Choroid plexus epithelial cell (primary cell): ENCODE results near the gene EXOC6B.

Source experiments
- DNase-seq: peaks from one replicate; pipeline ENCODE4 v3.0.0-alpha.2; 2010; ENCODE audit warnings: low read depth
- H3K4me3 ChIP-seq: 2 replicates; pipeline ENCODE4 v1.5.1; 2011; ENCODE audit warnings: low read depth, mild to moderate bottlenecking, control low read depth, low read length, moderate library complexity
- TF ChIP-seq, protein P1 (sequence below): conservative IDR thresholded peaks from 2 replicates; pipeline ENCODE4 v1.5.1; 2011; ENCODE audit warnings: low read depth, mild to moderate bottlenecking, control low read depth, inconsistent platforms, low read length, moderate library complexity

The EXOC6B gene

DNA sequence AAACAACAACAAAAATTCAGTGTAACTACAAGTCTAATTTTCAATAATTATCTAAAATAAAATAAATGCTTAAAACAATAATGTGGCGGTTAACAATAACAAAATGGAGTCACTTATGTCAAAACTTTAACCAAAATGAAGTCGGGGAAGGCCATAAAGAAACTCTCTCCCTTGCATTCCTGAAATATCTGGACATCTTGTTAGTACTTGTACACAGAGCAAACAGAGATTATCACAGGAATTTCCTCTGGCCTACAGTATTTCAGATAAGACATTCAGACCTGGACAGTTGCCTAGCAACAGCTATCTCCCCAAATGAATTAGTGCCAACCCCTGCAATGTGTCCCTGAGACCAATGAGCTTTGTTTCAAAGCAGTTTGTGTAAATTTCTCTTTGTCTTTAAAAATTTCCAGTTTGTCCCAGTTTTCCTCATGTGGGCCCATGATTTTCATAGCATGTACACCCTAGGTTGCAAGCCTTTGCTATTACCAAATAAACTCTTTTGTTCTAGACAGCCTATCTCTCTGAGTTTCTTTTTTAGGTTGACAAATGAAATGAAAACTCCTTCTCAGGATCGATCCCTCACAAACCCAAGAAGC is 68.6 kb downstream of the EXOC6B start:
- no peak overlapping the region for H3K4me3 ChIP-seq
- TF ChIP-seq, protein P1, sequence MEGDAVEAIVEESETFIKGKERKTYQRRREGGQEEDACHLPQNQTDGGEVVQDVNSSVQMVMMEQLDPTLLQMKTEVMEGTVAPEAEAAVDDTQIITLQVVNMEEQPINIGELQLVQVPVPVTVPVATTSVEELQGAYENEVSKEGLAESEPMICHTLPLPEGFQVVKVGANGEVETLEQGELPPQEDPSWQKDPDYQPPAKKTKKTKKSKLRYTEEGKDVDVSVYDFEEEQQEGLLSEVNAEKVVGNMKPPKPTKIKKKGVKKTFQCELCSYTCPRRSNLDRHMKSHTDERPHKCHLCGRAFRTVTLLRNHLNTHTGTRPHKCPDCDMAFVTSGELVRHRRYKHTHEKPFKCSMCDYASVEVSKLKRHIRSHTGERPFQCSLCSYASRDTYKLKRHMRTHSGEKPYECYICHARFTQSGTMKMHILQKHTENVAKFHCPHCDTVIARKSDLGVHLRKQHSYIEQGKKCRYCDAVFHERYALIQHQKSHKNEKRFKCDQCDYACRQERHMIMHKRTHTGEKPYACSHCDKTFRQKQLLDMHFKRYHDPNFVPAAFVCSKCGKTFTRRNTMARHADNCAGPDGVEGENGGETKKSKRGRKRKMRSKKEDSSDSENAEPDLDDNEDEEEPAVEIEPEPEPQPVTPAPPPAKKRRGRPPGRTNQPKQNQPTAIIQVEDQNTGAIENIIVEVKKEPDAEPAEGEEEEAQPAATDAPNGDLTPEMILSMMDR: no peak
- peak; percentile 84 for DNase-seq

DNA sequence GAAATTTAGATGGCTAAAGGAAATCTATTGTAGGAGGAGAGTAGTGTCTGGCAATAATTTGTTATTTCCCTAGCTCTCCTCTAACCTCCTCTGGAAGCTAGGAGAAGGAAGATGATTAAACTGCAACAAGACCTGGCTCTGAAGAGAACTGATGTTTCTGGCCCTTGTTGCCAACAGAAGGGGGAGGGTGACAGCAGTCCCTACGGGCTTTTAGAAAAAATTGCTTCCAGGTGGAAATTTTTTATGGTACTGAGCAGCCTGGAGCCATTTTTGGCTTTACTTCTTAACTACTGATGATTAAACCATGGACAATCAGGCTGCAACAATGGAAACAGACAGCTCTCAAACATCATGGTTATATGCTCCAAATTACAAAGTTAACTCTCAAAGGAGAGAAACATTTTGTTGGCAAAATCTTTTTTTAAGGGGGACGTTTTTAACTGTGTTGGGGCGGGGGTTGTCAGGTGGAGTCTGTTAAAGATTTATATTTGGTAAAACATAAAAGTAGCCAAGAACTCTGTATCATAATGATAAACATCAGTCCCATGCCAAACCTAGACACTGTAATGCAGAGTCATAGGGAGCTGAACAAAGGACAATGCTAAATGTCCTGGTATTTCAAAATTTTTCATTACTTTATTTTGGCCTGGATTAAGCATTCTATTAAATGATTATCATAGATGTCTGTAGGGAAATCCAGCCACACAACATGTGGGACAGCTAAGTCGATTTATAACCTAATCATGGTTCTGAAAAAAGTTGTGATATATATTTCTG is 70.0 kb downstream of the EXOC6B start:
- H3K4me3 ChIP-seq: no peak overlapping the region
- no peak for DNase-seq
- TF ChIP-seq, protein P1: no peak

DNA sequence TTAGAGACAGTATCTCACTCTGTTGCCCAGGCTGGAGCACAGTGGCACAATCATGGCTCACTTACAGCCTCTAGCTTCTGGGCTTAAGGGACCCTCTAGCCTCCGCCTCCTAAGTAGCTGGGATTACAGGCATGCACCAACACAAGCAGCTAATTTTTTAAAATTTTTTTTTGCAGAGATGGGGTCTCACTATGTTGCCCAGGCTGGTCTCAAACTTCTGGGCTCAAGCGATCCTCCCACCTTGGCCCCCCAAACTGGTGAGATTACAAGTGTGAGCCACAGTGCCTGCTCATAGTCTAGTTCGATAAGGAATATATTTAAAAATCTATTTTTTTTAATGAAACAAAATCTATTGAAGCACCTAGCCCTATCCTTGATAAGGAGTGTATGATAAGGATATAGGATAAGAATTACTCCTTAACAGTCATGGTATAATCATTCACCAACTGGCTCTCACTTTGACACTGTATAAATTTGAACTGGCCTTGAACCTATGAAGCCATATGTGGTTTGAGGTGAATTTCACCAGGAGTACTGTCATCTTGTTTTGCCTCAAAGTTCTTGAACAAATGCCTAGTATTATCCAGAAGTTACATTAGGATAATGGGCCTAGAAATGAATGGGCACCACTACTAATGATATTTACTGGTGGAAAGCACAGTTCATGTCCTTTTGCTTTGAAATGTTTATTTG is 71.1 kb downstream of the EXOC6B start:
- no peak overlapping the region for H3K4me3 ChIP-seq
- DNase-seq: no peak
- TF ChIP-seq, protein P1: no peak

DNA sequence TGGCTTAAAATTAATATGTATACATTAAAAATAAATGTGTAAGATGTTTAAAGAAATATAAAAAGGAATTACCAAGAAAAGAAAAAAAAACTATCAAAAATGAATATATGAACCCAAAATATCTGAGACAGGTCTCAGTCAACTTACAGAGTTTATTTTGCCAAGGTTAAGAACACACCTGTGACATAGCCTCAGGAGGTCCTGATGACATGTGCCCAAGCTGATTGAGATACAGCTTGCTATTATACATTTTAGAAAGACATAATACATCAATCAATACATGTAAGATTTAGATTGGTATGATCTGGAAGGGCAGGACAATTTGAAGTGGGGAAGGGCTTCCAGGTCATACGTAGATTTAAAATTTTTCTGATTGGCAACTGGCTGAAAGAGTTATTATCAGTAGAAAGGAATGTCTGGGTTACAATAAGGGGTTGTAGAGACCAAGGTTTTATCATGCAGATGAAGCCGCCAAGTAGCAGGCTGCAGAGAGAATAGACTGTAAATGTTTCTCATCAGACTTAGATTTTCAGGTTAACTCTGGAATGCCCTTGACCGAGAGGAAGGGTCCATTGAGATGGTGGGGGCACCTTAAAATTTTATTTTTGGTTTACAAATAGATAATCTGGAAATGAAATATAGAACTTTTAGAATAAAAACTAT is 74.7 kb downstream of the EXOC6B start:
- TF ChIP-seq, protein P1: no peak
- DNase-seq: no peak
- no peak overlapping the region for H3K4me3 ChIP-seq

DNA sequence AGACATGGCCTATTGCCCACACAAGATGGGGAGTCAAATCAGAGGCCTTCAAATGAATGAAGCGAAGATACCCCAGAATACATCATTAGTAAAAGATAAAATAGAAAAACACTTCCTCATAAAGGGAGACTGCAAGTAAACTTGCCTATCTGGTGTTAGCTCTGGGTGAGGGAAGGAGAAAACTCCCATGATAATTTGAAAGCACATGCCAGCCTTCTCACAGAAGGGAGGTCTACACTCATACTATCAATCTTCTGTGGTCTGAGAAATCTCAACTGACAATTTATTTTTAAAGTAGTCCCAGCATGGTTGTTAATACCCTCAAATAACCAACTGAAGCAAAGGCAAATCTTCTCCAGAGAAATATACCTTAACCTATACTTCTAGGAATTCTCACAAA is 75.4 kb downstream of the EXOC6B start:
- H3K4me3 ChIP-seq: no peak overlapping the region
- TF ChIP-seq, protein P1: no peak
- DNase-seq: no peak

DNA sequence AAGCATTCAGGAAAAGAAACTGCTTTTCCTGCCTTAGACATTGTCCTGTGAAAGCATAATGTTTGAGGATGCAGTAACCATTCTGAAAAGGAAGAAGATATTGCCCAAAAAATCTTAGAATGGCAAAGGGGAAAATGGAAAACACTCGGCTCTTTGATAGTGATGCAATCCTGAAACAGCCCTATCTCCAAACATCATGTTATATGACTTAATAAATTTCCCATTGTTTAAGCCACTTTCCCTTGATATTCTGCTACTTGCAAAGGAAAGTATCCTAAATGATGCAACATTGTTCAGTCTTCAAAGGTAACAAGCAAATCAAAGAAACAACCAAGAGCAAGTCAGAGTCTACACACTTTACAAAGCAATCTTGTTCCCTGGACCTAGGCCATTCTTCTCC is 78.5 kb downstream of the EXOC6B start:
- H3K4me3 ChIP-seq: no peak overlapping the region
- TF ChIP-seq, protein P1: no peak
- DNase-seq: no peak
